ENCODE data around the gene DPPA5.

The DPPA5 gene

DNA sequence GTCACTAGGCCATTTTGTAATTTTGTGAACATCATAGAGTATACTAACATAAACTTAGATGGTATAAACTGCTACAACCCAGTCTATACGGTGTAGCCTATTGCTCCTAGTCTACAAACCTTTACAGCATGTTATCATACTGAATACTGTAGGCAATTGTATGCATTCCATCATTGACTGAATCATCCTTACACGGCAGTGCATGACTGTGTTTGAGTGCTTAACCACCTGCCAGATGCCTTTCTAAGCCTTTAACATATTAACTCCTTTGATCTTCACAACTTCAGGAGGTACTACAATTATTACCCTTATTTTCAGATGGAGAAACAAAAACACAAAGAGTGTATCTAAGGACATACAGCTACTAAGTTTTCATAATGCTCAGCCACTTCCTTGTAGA lies 14.0 kb downstream of the DPPA5 start:
- H3K4me3 ChIP-seq (ENCODE audit: low read depth, low read length): no peak overlapping the region
- DNase-seq (ENCODE audit: low read depth, low spot score): no peak
- POLR2A ChIA-PET: no interaction called here
- CTCF ChIA-PET: no interaction called here
- TF ChIP-seq, protein P1, sequence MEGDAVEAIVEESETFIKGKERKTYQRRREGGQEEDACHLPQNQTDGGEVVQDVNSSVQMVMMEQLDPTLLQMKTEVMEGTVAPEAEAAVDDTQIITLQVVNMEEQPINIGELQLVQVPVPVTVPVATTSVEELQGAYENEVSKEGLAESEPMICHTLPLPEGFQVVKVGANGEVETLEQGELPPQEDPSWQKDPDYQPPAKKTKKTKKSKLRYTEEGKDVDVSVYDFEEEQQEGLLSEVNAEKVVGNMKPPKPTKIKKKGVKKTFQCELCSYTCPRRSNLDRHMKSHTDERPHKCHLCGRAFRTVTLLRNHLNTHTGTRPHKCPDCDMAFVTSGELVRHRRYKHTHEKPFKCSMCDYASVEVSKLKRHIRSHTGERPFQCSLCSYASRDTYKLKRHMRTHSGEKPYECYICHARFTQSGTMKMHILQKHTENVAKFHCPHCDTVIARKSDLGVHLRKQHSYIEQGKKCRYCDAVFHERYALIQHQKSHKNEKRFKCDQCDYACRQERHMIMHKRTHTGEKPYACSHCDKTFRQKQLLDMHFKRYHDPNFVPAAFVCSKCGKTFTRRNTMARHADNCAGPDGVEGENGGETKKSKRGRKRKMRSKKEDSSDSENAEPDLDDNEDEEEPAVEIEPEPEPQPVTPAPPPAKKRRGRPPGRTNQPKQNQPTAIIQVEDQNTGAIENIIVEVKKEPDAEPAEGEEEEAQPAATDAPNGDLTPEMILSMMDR (IDR thresholded peaks at IDR 0.05; ENCODE audit: insufficient read depth, low read length, missing control alignments): no peak

DNA sequence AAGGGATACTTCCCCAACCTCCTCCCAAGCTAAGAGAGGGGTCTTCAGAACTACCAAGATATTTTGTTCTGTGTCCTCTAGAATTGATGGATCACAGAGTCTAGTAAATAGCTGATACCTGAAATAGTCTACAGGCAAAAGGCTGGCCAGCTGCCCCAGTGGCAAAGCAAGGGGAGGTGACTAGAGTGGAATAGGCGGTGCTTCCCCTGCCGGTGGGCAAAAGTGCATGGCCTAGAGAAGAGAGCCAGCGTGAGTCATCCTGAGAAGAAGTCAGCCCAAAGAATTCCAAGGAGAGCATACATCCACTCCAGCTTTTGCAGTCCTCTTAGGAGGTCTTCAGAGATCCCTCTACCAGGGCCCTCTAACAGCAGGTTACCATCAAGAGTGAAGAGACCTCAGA lies 14.7 kb downstream of the DPPA5 start:
- CTCF ChIA-PET: interaction anchor here (1.2 to 1.3 kb wide), 2 partner anchors 13 to 52 kb away, joined by 3 read pairs; no protein-coding TSS in a partner anchor
- DNase-seq (ENCODE audit: low read depth, low spot score): no peak
- POLR2A ChIA-PET: no interaction called here
- TF ChIP-seq, protein P1 (IDR thresholded peaks at IDR 0.05; ENCODE audit: insufficient read depth, low read length, missing control alignments): no peak
- no peak overlapping the region for H3K4me3 ChIP-seq (ENCODE audit: low read depth, low read length)

DNA sequence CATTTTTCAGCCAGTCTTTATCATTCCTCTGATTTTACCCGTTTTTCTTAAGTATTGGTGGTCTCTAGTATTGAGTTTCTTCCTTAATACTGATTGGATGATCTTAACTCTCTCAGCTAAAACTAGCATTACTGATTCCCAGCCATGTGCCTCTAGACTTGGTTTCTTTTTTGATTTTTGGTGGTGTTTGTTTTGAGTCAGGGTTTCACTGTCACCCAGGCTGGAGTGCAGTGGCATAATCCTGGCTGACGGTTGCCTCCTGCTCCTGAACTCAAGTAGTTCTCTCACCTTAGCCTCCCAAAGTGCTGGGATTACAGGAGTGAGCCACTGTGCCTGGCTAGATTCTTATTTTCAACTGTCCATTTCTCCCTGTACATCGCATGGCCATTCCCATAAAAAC lies 24.9 kb downstream of the DPPA5 start:
- POLR2A ChIA-PET: no interaction called here

DNA sequence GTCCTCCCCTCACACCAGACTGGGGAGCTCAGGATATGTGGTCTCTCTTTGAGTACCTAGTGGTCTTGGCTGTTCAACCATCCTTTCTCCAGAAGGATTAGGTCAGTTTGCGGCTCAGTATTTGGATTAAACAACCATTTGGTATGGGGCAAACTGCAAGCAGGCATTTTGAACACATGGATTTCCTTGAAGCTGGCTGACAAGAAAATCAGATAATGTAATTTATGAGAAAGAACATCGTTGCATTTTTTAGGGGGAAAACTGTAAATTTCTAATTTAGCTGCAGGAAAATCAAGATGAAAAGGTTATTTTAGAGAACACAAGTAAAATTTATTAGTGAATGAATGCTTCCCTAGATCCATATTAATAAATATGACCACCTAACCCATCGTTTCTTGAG lies 25.3 kb downstream of the DPPA5 start:
- ChIA-PET CTCF (interaction anchor here (0.6 to 10.2 kb wide), 11 partner anchors 9 to 1796 kb away, joined by 3 to 291 read pairs (median 4); no protein-coding TSS in a partner anchor), POLR2A (no interaction called here)
- H3K4me3 ChIP-seq (ENCODE audit: low read depth, low read length): no peak overlapping the region
- TF ChIP-seq, protein P1 (IDR thresholded peaks at IDR 0.05; ENCODE audit: insufficient read depth, low read length, missing control alignments): no peak
- DNase-seq (ENCODE audit: low read depth, low spot score): no peak

More for the DNA sequence above, 24.9 kb downstream of the DPPA5 start:
- DNase-seq (ENCODE audit: low read depth, low spot score): no peak
- TF ChIP-seq, protein P1 (IDR thresholded peaks at IDR 0.05; ENCODE audit: insufficient read depth, low read length, missing control alignments): no peak
- H3K4me3 ChIP-seq (ENCODE audit: low read depth, low read length): no peak overlapping the region
- CTCF ChIA-PET: interaction anchor here (0.6 to 10.2 kb wide), 7 partner anchors 9 to 51 kb away, joined by 3 to 291 read pairs (median 5); no protein-coding TSS in a partner anchor

DNA sequence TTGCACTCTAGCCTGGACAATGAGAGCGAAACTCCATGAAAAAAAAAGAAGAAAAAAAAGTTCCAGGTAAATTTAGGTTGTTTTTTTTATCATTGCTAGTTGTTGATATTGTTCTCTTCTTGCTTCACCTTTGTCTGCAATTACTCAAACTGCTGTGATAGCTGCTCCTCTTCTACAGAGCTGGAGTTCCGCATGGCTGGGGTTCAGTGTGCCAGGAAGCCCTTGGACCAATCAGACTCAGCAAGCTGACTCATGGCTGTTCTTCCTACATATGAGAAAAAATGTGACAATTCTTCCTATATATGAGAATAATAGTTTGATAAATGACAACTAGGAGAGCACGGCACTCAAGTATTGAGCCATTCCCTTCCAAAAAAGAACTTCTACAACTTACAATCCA lies 28.4 kb downstream of the DPPA5 start:
- no peak for DNase-seq (ENCODE audit: low read depth, low spot score)
- ChIA-PET CTCF (interaction anchor here (1.1 to 10.2 kb wide), 11 partner anchors 8 to 915 kb away, joined by 3 to 291 read pairs (median 4); no protein-coding TSS in a partner anchor), POLR2A (no interaction called here)
- H3K4me3 ChIP-seq (ENCODE audit: low read depth, low read length): no peak overlapping the region
- TF ChIP-seq, protein P1 (IDR thresholded peaks at IDR 0.05; ENCODE audit: insufficient read depth, low read length, missing control alignments): no peak

DNA sequence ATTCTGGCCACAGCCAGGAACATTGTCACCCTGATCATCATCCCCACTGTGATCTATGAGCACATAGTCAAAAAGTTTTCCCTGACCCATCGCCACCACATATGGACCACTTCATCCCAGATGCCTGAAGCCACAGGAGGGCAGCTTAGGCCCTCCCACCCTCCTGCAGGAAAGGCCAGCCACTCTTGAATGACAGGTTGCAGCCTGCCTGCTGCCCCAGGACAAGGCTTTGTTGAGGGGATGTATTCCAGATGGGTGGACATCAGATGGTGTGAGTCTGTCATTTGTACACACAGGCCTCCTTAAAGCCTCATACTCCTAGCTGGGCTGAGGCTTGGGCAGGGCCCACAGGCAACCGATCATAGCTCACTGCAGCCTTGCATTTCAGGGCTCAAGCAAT lies 30.8 kb downstream of the DPPA5 start:
- TF ChIP-seq, protein P1 (IDR thresholded peaks at IDR 0.05; ENCODE audit: insufficient read depth, low read length, missing control alignments): no peak

More for the DNA sequence above, 30.8 kb downstream of the DPPA5 start:
- H3K4me3 ChIP-seq (ENCODE audit: low read depth, low read length): no peak overlapping the region
- ChIA-PET POLR2A (no interaction called here), CTCF (interaction anchor here (10.2 kb wide), 1 partner anchor 36 kb away, joined by 291 read pairs; no protein-coding TSS in a partner anchor)
- DNase-seq (ENCODE audit: low read depth, low spot score): no peak
